Gastrocnemius medialis (tissue), 4 donors: ENCODE results near the gene ITGB3BP. TPM values are rescaled to one million over a fixed set of nuclear protein-coding genes. Genes with fewer than 3 reads are reported as not detected.
"Not testable (repeated sequence)": the region's sequence is repeated elsewhere in the genome, so short reads cannot be mapped to it uniquely, and the experiment has no call there.

ENCODE experiments used
- ATAC-seq, 2 donors: fragments of 150-250 bp; one replicate each; pipeline ENCODE4 v1.9.1; 2016
- DNase-seq, 2 donors: peaks; one replicate each; pipeline ENCODE4 v3.0.0-alpha.2; 2019
- H3K27ac ChIP-seq, 4 donors: fragments of 200-600 bp; sonication (generic); 1 replicate in 1 of 4; 2 replicates in 3 of 4; pipeline ENCODE4 v1.5.1; 2016 to 2018; ENCODE audit warnings: mild to moderate bottlenecking in 2 of 4, moderate library complexity in 1 of 4
- H3K27me3 ChIP-seq, 3 donors: fragments of 200-600 bp; sonication (generic) in 2 of 3; 1 replicate in 1 of 3; 2 replicates in 2 of 3; pipeline versions ENCODE4 v1.5.1 to v1.6.0; 2016 to 2019; ENCODE audit warnings: mild to moderate bottlenecking in 1 of 3, moderate library complexity in 1 of 3
- H3K36me3 ChIP-seq, 2 donors: fragments of 200-600 bp; sonication (generic) in 1 of 2; one replicate each; pipeline ENCODE4 v1.5.1; 2017 to 2018
- H3K4me1 ChIP-seq, 2 donors: fragments of 200-600 bp; sonication (generic) in 1 of 2; one replicate each; pipeline ENCODE4 v1.5.1; 2016 to 2017; ENCODE audit warnings: mild to moderate bottlenecking in 2 of 2
- H3K4me3 ChIP-seq, 4 donors: fragments of 200-600 bp; sonication (generic) in 3 of 4; 1 replicate in 1 of 4; 2 replicates in 3 of 4; pipeline ENCODE4 v1.5.1; 2016 to 2019; ENCODE audit warnings: mild to moderate bottlenecking in 2 of 4
- H3K9me3 ChIP-seq, 3 donors: fragments of 200-600 bp; sonication (generic) in 2 of 3; 1 replicate in 1 of 3; 2 replicates in 2 of 3; pipeline ENCODE4 v1.5.1; 2016 to 2019
- CTCF ChIP-seq, 5 experiments: fragments of 450-650 bp in 3 of 5; fragments of 200-600 bp in 2 of 5; sonication (generic) in 2 of 5; IDR thresholded peaks in 4 of 5; conservative IDR thresholded peaks in 1 of 5; 1 replicate in 4 of 5; 2 replicates in 1 of 5; pipeline ENCODE4 v1.5.1; 2016 to 2019; ENCODE audit warnings: antibody characterized with exemption in 5 of 5, mild to moderate bottlenecking in 3 of 5, moderate library complexity in 3 of 5
- POLR2A ChIP-seq, 2 donors: fragments of 450-650 bp; IDR thresholded peaks; one replicate each; pipeline ENCODE4 v1.6.1; 2017; ENCODE audit warnings: antibody characterized with exemption in 2 of 2, mild to moderate bottlenecking in 2 of 2, moderate library complexity in 2 of 2
- in situ Hi-C, 4 donors: fragments of 200-750 bp; cut with MboI; loops; one replicate each; pipeline versions ENCODE4 v1.15.0 to v1.8.0; 2017; ENCODE audit warnings: low sequenced_read_pairs in 4 of 4
- intact Hi-C: fragments of 100-400 bp; cut with DNase I; formaldehyde crosslinking; loops from one replicate; pipeline ENCODE4 v1.15.1; 2023; ENCODE audit warnings: low total_unique reads
- total RNA-seq, 4 donors: library from RNA; depleted of rRNA; stranded (reverse); fragments of >200 nt; gene quantifications; one replicate each; pipeline versions ENCODE4 v1.1.0 to v1.2.3, GENCODE V29; 2016

ITGB3BP gene
- total RNA-seq, 4 donors from 2014 or later, result 1.6 to 6.1 (median 3.9) TPM

GRCh38 chr1:63429281-63429680 is 93.7 kb downstream of the ITGB3BP start:
- no peak for TF ChIP-seq POLR2A (IDR thresholded peaks at IDR 0.05)
- no peak for TF ChIP-seq CTCF (IDR thresholded peaks at IDR 0.05 in 4 of 5, conservative IDR thresholded peaks at IDR 0.05 in 1 of 5)
- no peak for DNase-seq
- in situ Hi-C loops, result loop anchor here in 2 of 4 donors (25.0 kb wide), 1 partner anchor 592 kb away; no protein-coding TSS in a partner anchor
- no peak overlapping the region for H3K4me3 ChIP-seq
- H3K27me3 ChIP-seq, result no peaks in the 10 kb centered on the region
- H3K27ac ChIP-seq, result no peak overlapping the region
- intact Hi-C loops, result no loop called here
- H3K4me1 ChIP-seq, result no peaks in the 10 kb centered on the region
- H3K36me3 ChIP-seq, result peaks cover 0 to 21% of the 10 kb centered on the region in 2 donors
- no peak for ATAC-seq
- H3K9me3 ChIP-seq, result no peaks in the 10 kb centered on the region

- peaks cover 0 to 21% of the 10 kb centered on the region in 2 donors for H3K36me3 ChIP-seq
- H3K27ac ChIP-seq, result no peak overlapping the region
- in situ Hi-C loops, result loop anchor here in 2 of 4 donors (25.0 kb wide), 1 partner anchor 592 kb away; no protein-coding TSS in a partner anchor
- ATAC-seq, result no peak
- H3K9me3 ChIP-seq, result no peaks in the 10 kb centered on the region
- no peaks in the 10 kb centered on the region for H3K27me3 ChIP-seq
- DNase-seq, result no peak
- no peak for TF ChIP-seq CTCF (IDR thresholded peaks at IDR 0.05 in 4 of 5, conservative IDR thresholded peaks at IDR 0.05 in 1 of 5)
- H3K4me3 ChIP-seq, result no peak overlapping the region
- no peaks in the 10 kb centered on the region for H3K4me1 ChIP-seq
- intact Hi-C loops, result no loop called here
These were observed 94.2 kb downstream of the ITGB3BP start for GRCh38 chr1:63428815-63429214.

- DNase-seq (no peak), ATAC-seq (no peak)
- H3K27ac ChIP-seq, result no peak overlapping the region
- peaks cover 0 to 13% of the 10 kb centered on the region in 2 donors for H3K36me3 ChIP-seq
- in situ Hi-C loops (no loop called here), intact Hi-C loops (no loop called here)
- H3K4me1 ChIP-seq, result no peaks in the 10 kb centered on the region
- no peak for TF ChIP-seq POLR2A (IDR thresholded peaks at IDR 0.05)
- no peak for TF ChIP-seq CTCF (IDR thresholded peaks at IDR 0.05 in 4 of 5, conservative IDR thresholded peaks at IDR 0.05 in 1 of 5)
- no peaks in the 10 kb centered on the region for H3K27me3 ChIP-seq
- H3K9me3 ChIP-seq, result no peaks in the 10 kb centered on the region
- H3K4me3 ChIP-seq, result no peak overlapping the region
These were observed 99.4 kb downstream of the ITGB3BP start for GRCh38 chr1:63423649-63424048.

- H3K4me3 ChIP-seq, in situ Hi-C loops, H3K27ac ChIP-seq, DNase-seq, H3K4me1 ChIP-seq, H3K27me3 ChIP-seq, ATAC-seq, intact Hi-C loops, H3K9me3 ChIP-seq: not testable (repeated sequence)
- H3K36me3 ChIP-seq, result peaks cover 0 to 13% of the 10 kb centered on the region in 2 donors
These were observed 102.3 kb downstream of the ITGB3BP start for GRCh38 chr1:63420746-63421145.

- in situ Hi-C loops, result no loop called here
- Histone ChIP-seq H3K4me1 (no peaks in the 10 kb centered on the region), H3K27me3 (no peaks in the 10 kb centered on the region), H3K9me3 (no peaks in the 10 kb centered on the region), H3K27ac (no peak overlapping the region), H3K36me3 (peaks cover 0 to 14% of the 10 kb centered on the region in 2 donors), H3K4me3 (no peak overlapping the region)
- TF ChIP-seq CTCF (IDR thresholded peaks at IDR 0.05 in 4 of 5, conservative IDR thresholded peaks at IDR 0.05 in 1 of 5), result no peak
- DNase-seq (no peak), ATAC-seq (no peak)
- intact Hi-C loops, result no loop called here
These were observed 104.9 kb downstream of the ITGB3BP start for GRCh38 chr1:63418101-63418500.
